Central memory CD4-positive, alpha-beta T cell (primary cell): Measurements from ENCODE around the gene ACBD4.

Experiments
- DNase-seq: peaks from one replicate; pipeline ENCODE4 v3.0.0; 2022

The ACBD4 gene

GRCh38 chr17:45160447-45161287, 25.2 kb downstream of the ACBD4 start:
- DNase-seq = peak; percentile 61

GRCh38 chr17:45161288-45162024, 26.0 kb downstream of the ACBD4 start, which contains the start of gene HEXIM2:
HEXIM2 (plus strand) TSS chr17:45161875; CDS start chr17:45162794, 919 bp downstream.
- peak; percentile 99 for DNase-seq

- DNase-seq = no peak
Observed at GRCh38 chr17:45162025-45162687, 26.7 kb downstream of the ACBD4 start.

GRCh38 chr17:45164734-45165269, 29.3 kb downstream of the ACBD4 start:
- no peak for DNase-seq

- no peak for DNase-seq
Observed at GRCh38 chr17:45168991-45169752, 33.7 kb downstream of the ACBD4 start.

- DNase-seq = no peak
Observed at GRCh38 chr17:45170280-45170930, 34.9 kb downstream of the ACBD4 start.

- DNase-seq = no peak
Observed at GRCh38 chr17:45170931-45171337, 35.4 kb downstream of the ACBD4 start.

GRCh38 chr17:45171338-45172231, 36.1 kb downstream of the ACBD4 start:
- DNase-seq = no peak

- no peak for DNase-seq
Observed at GRCh38 chr17:45172232-45172540, 36.7 kb downstream of the ACBD4 start.

GRCh38 chr17:45172541-45173286, 37.2 kb downstream of the ACBD4 start:
- peak; percentile 39 for DNase-seq

- DNase-seq = no peak
Observed at GRCh38 chr17:45175759-45176115, 40.2 kb downstream of the ACBD4 start.

- DNase-seq = no peak
Observed at GRCh38 chr17:45177563-45177962, 42.1 kb downstream of the ACBD4 start.

GRCh38 chr17:45184144-45184543, 48.7 kb downstream of the ACBD4 start:
- DNase-seq = no peak

- DNase-seq = no peak
Observed at GRCh38 chr17:45186801-45187354, 51.4 kb downstream of the ACBD4 start.

- DNase-seq = no peak
Observed at GRCh38 chr17:45189009-45189408, 53.5 kb downstream of the ACBD4 start.

GRCh38 chr17:45190503-45191255, 55.2 kb downstream of the ACBD4 start:
- DNase-seq = no peak
